T-helper 2 cell (primary cell): ENCODE measurements around the gene TCF15.
A peak's percentile ranks its signal among the peaks of the same experiment; 100 is the strongest.
"Not testable (repeated sequence)": the region's sequence is repeated elsewhere in the genome, so short reads cannot be mapped to it uniquely, and the experiment has no call there.

Experiments used
- DNase-seq, 5 experiments: peaks; one replicate each; pipeline versions ENCODE4 v3.0.0 to v3.0.0-alpha.2; 2012 to 2022

Gene TCF15

GRCh38 chr20:609371-609964 is 641 bp downstream of the TCF15 start:
- no peak for DNase-seq

DNA sequence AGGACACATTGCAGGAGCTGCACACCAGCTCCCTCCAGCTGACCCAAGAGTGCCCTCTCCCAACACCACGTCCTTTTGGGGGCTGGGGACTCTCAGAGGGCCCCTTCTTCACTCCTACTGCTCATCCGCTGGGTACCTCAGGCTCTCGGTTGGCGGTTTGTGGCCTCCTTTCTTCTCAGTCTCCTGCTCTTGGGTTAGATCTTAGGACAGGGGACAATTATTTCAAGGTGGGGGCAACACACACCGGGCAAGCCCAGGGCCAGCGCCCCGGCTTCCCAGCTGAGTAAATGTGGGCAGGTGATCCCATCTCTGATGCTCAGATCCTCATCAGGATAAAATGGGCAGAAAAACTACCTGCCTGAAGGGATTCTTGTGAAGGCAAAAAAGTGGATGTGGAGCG is 1.1 kb downstream of the TCF15 start:
- DNase-seq, result no peak

GRCh38 chr20:607476-607875 is 2.6 kb downstream of the TCF15 start:
- no peak for DNase-seq

- no peak for DNase-seq
Observed at GRCh38 chr20:605237-605636, 4.9 kb downstream of the TCF15 start.

DNA sequence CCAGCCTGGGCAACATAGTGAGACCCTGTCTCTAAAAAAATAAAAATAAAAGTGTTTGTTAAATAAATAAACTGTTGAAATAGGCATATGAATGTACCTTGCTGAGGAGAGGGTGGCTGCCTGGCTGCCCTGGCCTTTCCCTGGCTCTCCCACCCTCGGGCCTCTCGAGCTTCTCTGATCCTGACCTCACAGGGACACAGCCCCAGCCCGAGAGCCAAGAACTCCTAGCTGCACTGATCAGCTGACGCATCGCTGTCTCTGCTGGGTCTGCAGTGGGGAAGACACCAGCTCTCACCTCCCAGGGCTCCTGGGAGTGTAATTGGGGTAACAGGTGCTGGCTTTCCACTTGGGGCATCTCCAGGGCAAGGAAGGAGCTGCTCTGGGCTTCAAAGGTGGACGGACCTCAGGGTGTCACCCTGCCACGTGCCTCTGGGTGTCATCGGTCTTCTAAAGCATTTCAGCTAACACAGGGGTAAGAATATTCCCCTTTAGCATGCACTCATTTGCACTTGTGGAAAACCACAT is 6.9 kb downstream of the TCF15 start:
- DNase-seq, result no peak

GRCh38 chr20:602111-602970 is 7.8 kb downstream of the TCF15 start:
- DNase-seq, result no peak

DNA sequence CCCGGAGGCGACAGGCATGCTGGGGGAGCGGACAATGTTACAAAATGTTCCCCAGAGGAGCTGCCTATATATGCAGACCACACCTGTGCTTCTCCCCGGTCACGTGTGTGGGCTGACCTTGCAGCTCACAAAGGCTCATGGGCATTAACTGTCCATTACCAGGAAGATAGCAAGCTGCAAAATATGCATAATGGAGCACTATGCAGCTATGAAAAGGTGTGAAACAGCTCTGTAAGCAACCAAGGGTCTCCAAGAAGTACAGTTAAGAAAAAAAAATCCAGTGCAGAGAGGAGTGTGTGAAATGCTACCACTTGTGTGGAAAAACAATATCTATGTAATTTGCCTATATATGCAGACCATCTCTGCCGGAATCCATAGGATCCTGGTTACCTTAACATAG is 9.4 kb downstream of the TCF15 start:
- DNase-seq, result no peak

- DNase-seq, result no peak
Observed at GRCh38 chr20:600141-600540, 10.0 kb downstream of the TCF15 start.

- DNase-seq, result no peak
Observed at GRCh38 chr20:598133-598850, 11.8 kb downstream of the TCF15 start.

DNA sequence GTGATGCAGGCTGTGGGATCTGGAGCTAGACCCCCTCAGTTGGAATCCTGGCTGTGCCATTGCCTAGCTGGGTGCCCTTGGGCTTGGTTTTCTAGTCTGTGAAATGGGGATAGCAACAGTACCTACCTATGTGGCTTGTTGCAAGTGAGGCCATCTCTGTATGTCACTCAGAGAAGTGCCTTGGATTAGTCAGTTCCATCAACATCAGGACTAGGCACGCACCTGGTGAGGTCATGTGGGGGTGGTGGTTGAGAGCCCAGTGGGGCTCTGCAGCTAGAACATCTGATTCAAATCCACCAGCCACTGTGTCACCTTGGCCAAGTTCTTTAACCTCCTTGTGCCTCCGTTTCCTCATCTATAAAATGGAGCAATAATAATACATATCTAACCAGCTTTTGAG is 12.5 kb downstream of the TCF15 start:
- DNase-seq, result no peak

GRCh38 chr20:595330-596308 is 14.5 kb downstream of the TCF15 start:
- no peak for DNase-seq

- DNase-seq, result no peak
Observed at GRCh38 chr20:592506-592905, 17.6 kb downstream of the TCF15 start.

GRCh38 chr20:591941-592340 is 18.2 kb downstream of the TCF15 start:
- no peak for DNase-seq

DNA sequence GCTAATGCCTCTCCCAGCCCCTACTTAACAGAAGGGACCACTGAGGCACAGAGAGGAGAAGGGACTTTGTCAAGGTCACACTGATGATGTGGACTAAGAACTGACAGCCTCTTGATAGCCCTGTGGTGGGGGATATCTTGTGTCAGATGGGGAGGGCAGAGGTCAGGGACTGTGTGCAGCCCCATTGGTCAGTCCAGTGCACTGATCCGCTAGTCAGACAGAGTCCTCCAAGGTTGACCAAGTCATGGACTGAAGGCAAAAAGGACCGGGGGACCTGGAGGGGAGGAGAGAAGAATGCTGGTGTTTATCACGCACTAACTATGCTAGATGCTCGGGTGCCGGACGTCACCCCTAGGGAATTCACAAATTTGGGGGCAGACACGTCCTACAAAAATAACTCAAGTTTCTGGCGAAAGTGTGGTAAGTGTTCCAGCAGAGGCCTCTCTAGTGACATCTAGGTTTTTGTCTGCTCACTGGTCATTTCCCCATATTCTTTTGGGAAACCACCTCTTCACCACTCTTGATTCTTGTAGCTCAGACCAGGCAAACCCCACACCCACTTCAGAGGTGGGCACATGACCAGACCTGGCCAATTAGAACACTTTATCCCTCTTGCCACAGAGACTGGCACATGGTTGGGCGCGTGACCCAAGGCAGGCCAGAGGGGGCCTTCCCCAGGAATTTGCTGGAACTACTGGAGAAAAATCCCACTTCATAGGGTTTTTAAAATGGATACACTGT is 21.0 kb downstream of the TCF15 start:
- DNase-seq, result no peak

GRCh38 chr20:588476-588875 is 21.6 kb downstream of the TCF15 start:
- DNase-seq, result no peak

GRCh38 chr20:584971-585301 is 25.2 kb downstream of the TCF15 start:
- DNase-seq, result no peak

DNA sequence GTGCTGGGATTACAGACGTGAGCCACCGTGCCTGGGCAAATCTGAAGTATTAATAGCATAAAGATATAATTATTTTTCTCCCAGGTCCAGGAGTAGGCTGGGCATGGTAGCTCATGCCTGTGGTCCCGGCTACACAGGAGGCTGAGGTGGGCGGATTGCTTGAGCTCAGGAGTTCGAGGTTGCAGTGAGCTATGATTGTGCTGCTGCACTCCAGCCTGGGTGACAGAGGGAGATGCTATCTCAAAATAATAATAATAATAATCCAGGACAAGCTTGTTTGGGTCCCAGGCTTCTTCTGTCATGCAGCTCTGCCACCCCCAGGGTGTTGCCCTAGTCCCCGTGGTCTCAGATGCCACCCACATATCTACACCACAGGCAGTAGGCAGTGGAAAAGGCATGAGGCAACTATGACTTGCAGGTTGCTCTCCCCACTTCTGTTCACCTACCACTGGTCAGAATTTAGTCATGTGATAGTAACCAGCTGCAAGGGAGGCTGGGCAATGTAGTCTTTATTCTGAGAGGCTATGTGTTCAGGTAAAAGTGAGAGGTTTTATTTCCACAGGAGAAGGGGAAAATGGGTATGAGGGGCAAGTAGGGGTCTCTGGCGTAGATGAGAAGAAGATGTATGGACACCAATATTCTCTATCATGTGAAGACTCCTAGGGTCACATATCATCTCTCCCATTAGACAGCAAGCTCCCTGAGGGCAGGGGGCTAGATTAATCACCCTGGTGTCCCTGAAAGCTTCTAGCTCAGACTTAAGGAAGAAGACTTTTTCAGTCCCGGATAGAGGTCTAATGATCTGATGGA is 25.7 kb downstream of the TCF15 start:
- peak in 1 of 5 experiments; percentile 13 for DNase-seq

DNA sequence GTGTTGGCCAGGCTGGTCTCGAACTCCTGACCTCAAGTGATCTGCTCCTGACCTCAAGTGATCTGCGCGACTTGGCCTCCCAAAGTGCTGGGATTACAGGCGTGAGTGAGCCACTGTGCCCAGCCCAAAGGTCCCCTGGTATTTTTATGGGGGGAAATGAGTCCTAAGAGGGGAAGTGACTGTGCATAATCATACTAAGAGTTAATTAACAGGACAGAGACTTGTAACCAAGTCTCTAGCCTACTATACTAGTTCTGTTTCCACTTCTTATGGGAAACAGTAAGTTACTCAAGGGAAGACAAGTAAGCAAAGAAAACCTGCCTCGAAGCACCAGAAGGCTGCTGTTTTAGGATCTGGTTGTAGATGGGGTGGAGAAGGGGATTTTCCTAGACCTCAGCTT is 27.9 kb downstream of the TCF15 start:
- DNase-seq, result no peak

- DNase-seq, result not testable (repeated sequence)
Observed at GRCh38 chr20:578940-579690, 31.0 kb downstream of the TCF15 start.
